Tibial nerve (tissue), 4 donors: ENCODE results near the gene RITA1. TPM values are rescaled to one million over a fixed set of nuclear protein-coding genes. Genes with fewer than 3 reads are reported as not detected.

Experiments
- DNase-seq, 2 donors: peaks; one replicate each; pipeline ENCODE4 v3.0.0-alpha.2; 2019; ENCODE audit warnings: low spot score in 2 of 2
- H3K27ac ChIP-seq, 4 donors: fragments of 200-600 bp; sonication (generic) in 3 of 4; one replicate each; pipeline ENCODE4 v1.5.1; 2017 to 2019; ENCODE audit warnings: mild to moderate bottlenecking in 1 of 4
- H3K27me3 ChIP-seq, 2 donors: fragments of 200-600 bp; sonication (generic) in 1 of 2; one replicate each; pipeline versions ENCODE4 v1.5.1 to v1.6.0; 2017 to 2019
- H3K36me3 ChIP-seq, 3 donors: fragments of 200-600 bp; sonication (generic); one replicate each; pipeline ENCODE4 v1.5.1; 2018 to 2019
- H3K4me1 ChIP-seq, 4 donors: fragments of 200-600 bp; sonication (generic) in 3 of 4; one replicate each; pipeline ENCODE4 v1.5.1; 2017 to 2019
- H3K4me3 ChIP-seq, 4 donors: fragments of 200-600 bp; sonication (generic) in 3 of 4; one replicate each; pipeline ENCODE4 v1.5.1; 2017 to 2019; ENCODE audit warnings: mild to moderate bottlenecking in 1 of 4, moderate library complexity in 1 of 4
- H3K9me3 ChIP-seq, 4 donors: fragments of 200-600 bp; sonication (generic) in 3 of 4; one replicate each; pipeline ENCODE4 v1.5.1; 2017 to 2019
- EP300 ChIP-seq, 2 donors: sonication (generic); formaldehyde crosslinking; IDR thresholded peaks; one replicate each; pipeline ENCODE4 v1.6.1; 2017; ENCODE audit warnings: antibody characterized with exemption in 2 of 2, mild to moderate bottlenecking in 1 of 2
- POLR2A ChIP-seq, 2 donors: fragments of 450-650 bp; IDR thresholded peaks; one replicate each; pipeline ENCODE4 v1.6.1; 2017; ENCODE audit warnings: antibody characterized with exemption in 2 of 2, mild to moderate bottlenecking in 2 of 2, moderate library complexity in 2 of 2
- WGBS, 2 donors: methylation state at CpG; one replicate each; pipeline ENCODE4 v1.1.5; 2018; 5-methylcytosine and 5-hydroxymethylcytosine counted together
- total RNA-seq, 4 donors: library from RNA; depleted of rRNA; stranded (reverse); fragments of >200 nt; gene quantifications; one replicate each; pipeline ENCODE4 v1.1.0, GENCODE V29; 2016
- TF ChIP-seq, protein P1 (sequence below), 5 experiments: fragments of 200-600 bp in 3 of 5; fragments of 450-650 bp in 2 of 5; sonication (generic) in 3 of 5; IDR thresholded peaks; one replicate each; pipeline ENCODE4 v1.5.1; 2016 to 2019; ENCODE audit warnings: antibody characterized with exemption in 5 of 5, mild to moderate bottlenecking in 3 of 5, moderate library complexity in 2 of 5

RITA1 gene
- total RNA-seq, 4 donors from 2014 or later: 8.3 to 27.5 (median 14.1) TPM

DNA sequence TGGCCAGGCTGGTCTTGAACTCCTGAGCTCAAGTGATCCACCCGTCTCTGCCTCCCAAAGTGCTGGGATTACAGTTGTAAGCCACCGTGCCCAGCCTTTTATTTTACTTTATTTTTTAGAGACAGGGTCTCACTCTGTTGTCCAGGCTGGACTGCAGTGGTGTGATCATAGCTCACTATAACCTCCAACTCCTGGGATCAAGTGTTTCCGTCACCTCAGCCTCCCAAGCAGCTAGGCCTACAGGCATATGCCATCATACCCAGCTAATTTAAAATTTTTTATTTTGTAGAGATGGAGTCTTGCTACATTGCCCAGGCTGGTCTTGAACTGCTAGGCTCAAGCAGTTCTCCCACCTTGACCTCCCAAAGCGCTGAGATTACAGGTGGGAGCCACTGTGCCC lies 39.4 kb downstream of the RITA1 start:
- Histone ChIP-seq H3K9me3 (no peaks in the 10 kb centered on the region), H3K27me3 (no peaks in the 10 kb centered on the region), H3K4me3 (no peak overlapping the region), H3K36me3 (peaks cover 0 to 33% (median 0%) of the 10 kb centered on the region in 3 donors), H3K27ac (no peak overlapping the region), H3K4me1 (peaks cover 0 to 78% (median 33%) of the 10 kb centered on the region in 4 donors)
- no peak for TF ChIP-seq POLR2A (IDR thresholded peaks at IDR 0.05)
- no peak for TF ChIP-seq EP300 (IDR thresholded peaks at IDR 0.05)
- TF ChIP-seq, protein P1, sequence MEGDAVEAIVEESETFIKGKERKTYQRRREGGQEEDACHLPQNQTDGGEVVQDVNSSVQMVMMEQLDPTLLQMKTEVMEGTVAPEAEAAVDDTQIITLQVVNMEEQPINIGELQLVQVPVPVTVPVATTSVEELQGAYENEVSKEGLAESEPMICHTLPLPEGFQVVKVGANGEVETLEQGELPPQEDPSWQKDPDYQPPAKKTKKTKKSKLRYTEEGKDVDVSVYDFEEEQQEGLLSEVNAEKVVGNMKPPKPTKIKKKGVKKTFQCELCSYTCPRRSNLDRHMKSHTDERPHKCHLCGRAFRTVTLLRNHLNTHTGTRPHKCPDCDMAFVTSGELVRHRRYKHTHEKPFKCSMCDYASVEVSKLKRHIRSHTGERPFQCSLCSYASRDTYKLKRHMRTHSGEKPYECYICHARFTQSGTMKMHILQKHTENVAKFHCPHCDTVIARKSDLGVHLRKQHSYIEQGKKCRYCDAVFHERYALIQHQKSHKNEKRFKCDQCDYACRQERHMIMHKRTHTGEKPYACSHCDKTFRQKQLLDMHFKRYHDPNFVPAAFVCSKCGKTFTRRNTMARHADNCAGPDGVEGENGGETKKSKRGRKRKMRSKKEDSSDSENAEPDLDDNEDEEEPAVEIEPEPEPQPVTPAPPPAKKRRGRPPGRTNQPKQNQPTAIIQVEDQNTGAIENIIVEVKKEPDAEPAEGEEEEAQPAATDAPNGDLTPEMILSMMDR (IDR thresholded peaks at IDR 0.05): no peak
- DNase-seq: no peak
- WGBS, 2 donors: 97% methylated on average over 4 of the region's 4 CpGs

DNA sequence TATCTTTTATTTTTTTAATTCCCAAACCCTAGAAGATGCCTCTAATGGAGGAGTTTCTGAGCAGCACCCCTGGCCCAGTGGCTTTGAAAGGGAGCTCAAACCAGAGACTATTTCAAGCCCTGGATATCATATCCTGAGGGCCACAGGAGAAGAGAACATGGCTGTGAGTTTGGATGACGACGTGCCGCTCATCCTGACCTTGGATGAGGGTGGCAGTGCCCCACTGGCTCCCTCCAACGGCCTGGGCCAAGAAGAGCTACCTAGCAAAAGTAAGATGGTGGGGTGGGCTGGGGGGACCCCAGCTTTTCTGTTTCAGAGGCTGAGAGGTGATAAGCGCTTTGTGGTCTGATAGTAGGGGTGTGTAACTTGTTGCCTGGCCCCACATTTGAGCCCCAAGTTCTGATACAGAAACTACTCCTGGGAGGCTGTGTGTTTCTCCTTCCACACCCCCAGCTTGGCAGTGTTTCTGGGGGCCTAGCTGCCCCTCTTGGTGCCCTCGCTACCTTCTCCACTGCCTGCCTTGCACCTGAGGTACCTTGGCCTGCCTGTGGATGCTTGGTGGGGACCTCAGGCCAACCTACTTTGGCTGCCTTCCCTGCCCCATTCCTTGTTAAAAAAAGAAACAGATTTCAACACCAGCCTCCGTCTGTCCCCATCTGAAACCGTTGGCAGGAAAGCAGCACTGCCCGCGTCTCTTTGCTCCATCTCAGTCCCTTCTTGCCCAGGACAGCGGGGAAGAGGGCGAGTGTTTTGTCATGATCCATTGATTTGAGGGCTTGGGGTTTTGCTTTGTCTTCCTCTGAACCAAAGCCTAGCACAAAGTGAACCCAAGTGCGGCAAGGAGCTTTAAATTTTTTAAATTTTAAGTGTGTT lies 41.4 kb downstream of the RITA1 start:
- Histone ChIP-seq H3K27ac (peak overlapping the region in 2 of 4 donors; percentile 45 to 56), H3K4me1 (peaks cover 0 to 79% (median 29%) of the 10 kb centered on the region in 4 donors), H3K36me3 (peaks cover 0 to 53% (median 0%) of the 10 kb centered on the region in 3 donors), H3K9me3 (no peaks in the 10 kb centered on the region), H3K4me3 (no peak overlapping the region), H3K27me3 (no peaks in the 10 kb centered on the region)
- 81 to 85% methylated on average over 13 of the region's 13 CpGs for WGBS, 2 donors
- TF ChIP-seq EP300 (IDR thresholded peaks at IDR 0.05): no peak
- no peak for TF ChIP-seq POLR2A (IDR thresholded peaks at IDR 0.05)
- TF ChIP-seq, protein P1 (IDR thresholded peaks at IDR 0.05): no peak
- DNase-seq: no peak

DNA sequence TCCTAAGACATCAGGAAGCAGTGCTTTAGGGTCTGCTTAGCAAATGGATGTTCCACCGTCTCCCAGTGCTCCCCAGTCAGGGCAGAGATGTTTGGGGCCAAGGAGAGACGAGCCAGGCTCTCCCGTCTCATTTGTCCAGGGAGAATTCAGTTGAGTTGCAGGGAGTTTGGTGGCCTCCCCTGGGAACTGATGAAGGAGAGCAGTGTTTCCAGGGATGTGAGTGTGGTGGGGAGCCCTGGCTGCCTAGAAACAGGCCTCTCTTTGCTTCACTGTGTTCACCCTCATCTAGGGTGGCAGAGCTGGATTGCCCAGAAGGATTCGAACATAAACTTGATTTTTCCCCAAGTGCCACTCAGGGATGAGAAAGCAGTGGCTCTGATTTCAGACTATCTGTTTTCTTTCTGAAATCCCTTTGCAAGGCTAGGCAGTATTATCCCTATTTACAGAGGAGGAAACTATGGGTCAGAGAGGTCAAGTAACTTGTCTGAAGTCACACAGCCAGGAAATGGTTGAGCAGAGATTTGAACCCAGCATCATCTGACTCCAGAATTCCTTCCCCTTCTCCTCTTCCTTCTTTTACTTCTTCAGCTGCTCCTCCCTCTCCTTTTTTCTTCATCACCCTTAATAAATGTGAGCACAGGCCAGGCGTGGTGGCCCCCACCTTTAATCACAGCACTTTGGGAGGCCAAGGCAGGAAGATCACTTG lies 42.3 kb downstream of the RITA1 start:
- peaks cover 0 to 77% (median 20%) of the 10 kb centered on the region in 4 donors for H3K4me1 ChIP-seq
- H3K27me3 ChIP-seq: no peaks in the 10 kb centered on the region
- H3K27ac ChIP-seq: peak overlapping the region in 2 of 4 donors; percentile 24 to 33
- WGBS, 2 donors: 72 to 79% methylated on average over 5 of the region's 5 CpGs
- DNase-seq: no peak
- H3K9me3 ChIP-seq: no peaks in the 10 kb centered on the region
- TF ChIP-seq, protein P1 (IDR thresholded peaks at IDR 0.05): no peak
- no peak for TF ChIP-seq POLR2A (IDR thresholded peaks at IDR 0.05)
- TF ChIP-seq EP300 (IDR thresholded peaks at IDR 0.05): no peak
- H3K36me3 ChIP-seq: peaks cover 0 to 62% (median 0%) of the 10 kb centered on the region in 3 donors
- H3K4me3 ChIP-seq: no peak overlapping the region

DNA sequence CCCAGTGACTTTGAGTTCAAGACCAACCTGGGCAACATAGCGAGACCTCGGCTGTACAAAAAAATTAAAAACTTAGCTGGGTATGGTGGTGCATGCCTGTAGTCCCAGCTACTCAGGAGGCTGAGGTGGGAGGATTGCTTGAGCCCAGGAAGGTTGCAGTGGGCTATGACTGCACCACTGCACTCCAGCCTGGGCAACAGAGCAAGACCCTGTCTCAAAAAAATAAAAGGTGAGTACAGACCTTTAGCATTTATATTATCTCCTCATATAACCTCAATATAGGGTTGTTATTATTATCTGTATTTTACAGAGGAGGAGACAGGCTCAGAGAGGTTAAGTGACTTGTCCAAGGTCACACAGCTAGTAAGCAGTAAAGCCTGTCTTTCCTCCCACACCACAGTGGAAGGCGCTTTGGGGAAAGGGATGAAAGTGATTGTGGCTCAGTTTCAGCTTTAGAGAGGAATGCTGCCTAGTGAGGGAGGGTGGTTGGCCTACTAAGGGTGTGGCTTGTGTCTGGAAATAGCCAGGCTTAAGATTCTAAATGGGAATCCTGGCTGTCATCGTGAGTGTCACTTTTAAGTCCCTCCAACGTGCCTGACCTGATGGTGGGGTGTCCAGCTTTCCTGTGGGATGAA lies 43.0 kb downstream of the RITA1 start:
- no peaks in the 10 kb centered on the region for H3K9me3 ChIP-seq
- TF ChIP-seq EP300 (IDR thresholded peaks at IDR 0.05) (no peak), POLR2A (IDR thresholded peaks at IDR 0.05) (no peak)
- TF ChIP-seq, protein P1 (IDR thresholded peaks at IDR 0.05): no peak
- no peak overlapping the region for H3K4me3 ChIP-seq
- peaks cover 0 to 76% (median 15%) of the 10 kb centered on the region in 4 donors for H3K4me1 ChIP-seq
- H3K36me3 ChIP-seq: peaks cover 0 to 69% (median 0%) of the 10 kb centered on the region in 3 donors
- WGBS, 2 donors: 74 to 79% methylated on average over 5 of the region's 5 CpGs
- DNase-seq: no peak
- peak overlapping the region in 2 of 4 donors; percentile 19 to 24 for H3K27ac ChIP-seq
- H3K27me3 ChIP-seq: no peaks in the 10 kb centered on the region
